PC-9 (cell line): ENCODE results near the gene CHFR. TPM values are rescaled to one million over a fixed set of nuclear protein-coding genes. Genes with fewer than 3 reads are reported as not detected.
"Not testable (repeated sequence)": the region's sequence is repeated elsewhere in the genome, so short reads cannot be mapped to it uniquely, and the experiment has no call there.

Source experiments
- Bru-seq: library from RNA; stranded (reverse); fragments of 400-500 nt; gene quantifications from one replicate; lab custom pipeline; 2021; lab: Mats Ljungman, UMichigan
- BruChase-seq, 2 experiments: library from RNA; stranded (reverse); fragments of 400-500 nt; gene quantifications; one replicate each; lab custom pipeline; 2021; lab: Mats Ljungman, UMichigan
- BruUV-seq: library from RNA; stranded (reverse); fragments of 400-500 nt; replicated peaks from 2 replicates; lab custom pipeline; 2021; lab: Mats Ljungman, UMichigan
- CTCF ChIA-PET: fragments of 300-600 bp; sonication (Branson Sonifier 250); formaldehyde crosslinking; loops from one replicate; lab custom pipeline; 2022; ENCODE audit warnings: antibody characterized with exemption; lab: Charles Lee
- POLR2A ChIA-PET: fragments of 300-600 bp; sonication (Branson Sonifier 250); formaldehyde crosslinking; loops from one replicate; lab custom pipeline; 2022; ENCODE audit warnings: antibody characterized with exemption; ENCODE audit not compliant: unreplicated experiment; lab: Charles Lee
- DNase-seq, 2 experiments: peaks; one replicate each; pipeline versions ENCODE4 v3.0.0 to v3.0.0-alpha.2; 2015 to 2022; ENCODE audit warnings: mixed read lengths in 1 of 2
- H2AFZ ChIP-seq: fragments of 200-600 bp; sonication (generic); 2 replicates; pipeline ENCODE4 v1.8.1; 2017; ENCODE audit warnings: antibody characterized with exemption
- H3F3A ChIP-seq: fragments of 200-600 bp; sonication (generic); 2 replicates; pipeline ENCODE4 v1.8.1; 2017; ENCODE audit warnings: antibody characterized with exemption, mild to moderate bottlenecking, low read depth; ENCODE audit not compliant: insufficient read depth
- H3K27ac ChIP-seq: fragments of 200-600 bp; sonication (generic); 2 replicates; pipeline ENCODE4 v1.6.1; 2016; ENCODE audit warnings: mixed run types
- H3K27me3 ChIP-seq: fragments of 200-600 bp; sonication (generic); 2 replicates; pipeline ENCODE4 v1.6.1; 2016; ENCODE audit warnings: low read depth, mixed run types; ENCODE audit not compliant: insufficient read depth
- H3K36me3 ChIP-seq: fragments of 200-600 bp; sonication (generic); 2 replicates; pipeline ENCODE4 v1.6.1; 2016; ENCODE audit warnings: low read depth, mixed run types
- H3K4me1 ChIP-seq: fragments of 200-600 bp; sonication (generic); replicated peaks from 2 replicates; pipeline ENCODE4 v1.6.1; 2016; ENCODE audit warnings: mixed run types; ENCODE audit not compliant: insufficient read depth
- H3K4me2 ChIP-seq: fragments of 200-600 bp; sonication (generic); 2 replicates; pipeline ENCODE4 v1.6.1; 2017; ENCODE audit warnings: mixed run types
- H3K4me3 ChIP-seq: fragments of 200-600 bp; sonication (generic); 2 replicates; pipeline ENCODE4 v1.6.1; 2016; ENCODE audit warnings: mixed run types
- H3K79me2 ChIP-seq: fragments of 200-600 bp; sonication (generic); 2 replicates; pipeline ENCODE4 v1.6.1; 2017; ENCODE audit warnings: low read depth, mixed run types
- H3K9me2 ChIP-seq: fragments of 200-600 bp; sonication (generic); 2 replicates; pipeline ENCODE4 v1.8.1; 2017; ENCODE audit warnings: mild to moderate bottlenecking; ENCODE audit not compliant: insufficient read depth
- H3K9me3 ChIP-seq: fragments of 200-600 bp; sonication (generic); 2 replicates; pipeline ENCODE4 v1.8.1; 2016; ENCODE audit warnings: low read depth; ENCODE audit not compliant: insufficient read depth
- H4K20me1 ChIP-seq: fragments of 200-600 bp; sonication (generic); 2 replicates; pipeline ENCODE4 v1.8.1; 2017; ENCODE audit not compliant: insufficient read depth
- CTCF ChIP-seq: fragments of 200-600 bp; sonication (generic); conservative IDR thresholded peaks from 2 replicates; pipeline ENCODE4 v1.6.1; 2017; ENCODE audit warnings: mixed run types, antibody characterized with exemption, mild to moderate bottlenecking, moderate library complexity
- EZH2 ChIP-seq: fragments of 200-600 bp; sonication (generic); IDR thresholded peaks from 2 replicates; pipeline ENCODE4 v1.8.0; 2017; ENCODE audit warnings: antibody characterized with exemption, low read depth
- intact Hi-C: fragments of 100-400 bp; cut with micrococcal nuclease; formaldehyde crosslinking; loops from one replicate; pipeline ENCODE4 v1.10.0; 2022; ENCODE audit not compliant: unreplicated experiment
- long read RNA-seq: library from polyadenylated mRNA; stranded (forward); transcript quantifications from one replicate; pipeline ENCODE4 v2.0.0, GENCODE V29; 2022
- total RNA-seq: library from RNA; stranded (reverse); gene quantifications from 2 replicates; pipeline ENCODE4 v1.2.3, GENCODE V29; 2021

Gene CHFR
- 15.5 and 17.8 TPM in 2 replicates for total RNA-seq
- Bru-seq, nascent RNA = percentile 53 among the genes with signal in this experiment
- BruChase-seq, experiment 1, labeled RNA remaining after a 2-hour chase = percentile 55 among the genes with signal in this experiment
- percentile 57 among the genes with signal in this experiment for BruChase-seq, experiment 2, labeled RNA remaining after a 6-hour chase
- long read RNA-seq, transcript CHFR-205 (18 exons, 3,250 nt) = major isoform, 6 of 28 reads
- long read RNA-seq, partial matches to known transcripts = 7 of 28 reads
- long read RNA-seq, other reads (novel, unspliced or antisense) = 13 of 28 reads

DNA sequence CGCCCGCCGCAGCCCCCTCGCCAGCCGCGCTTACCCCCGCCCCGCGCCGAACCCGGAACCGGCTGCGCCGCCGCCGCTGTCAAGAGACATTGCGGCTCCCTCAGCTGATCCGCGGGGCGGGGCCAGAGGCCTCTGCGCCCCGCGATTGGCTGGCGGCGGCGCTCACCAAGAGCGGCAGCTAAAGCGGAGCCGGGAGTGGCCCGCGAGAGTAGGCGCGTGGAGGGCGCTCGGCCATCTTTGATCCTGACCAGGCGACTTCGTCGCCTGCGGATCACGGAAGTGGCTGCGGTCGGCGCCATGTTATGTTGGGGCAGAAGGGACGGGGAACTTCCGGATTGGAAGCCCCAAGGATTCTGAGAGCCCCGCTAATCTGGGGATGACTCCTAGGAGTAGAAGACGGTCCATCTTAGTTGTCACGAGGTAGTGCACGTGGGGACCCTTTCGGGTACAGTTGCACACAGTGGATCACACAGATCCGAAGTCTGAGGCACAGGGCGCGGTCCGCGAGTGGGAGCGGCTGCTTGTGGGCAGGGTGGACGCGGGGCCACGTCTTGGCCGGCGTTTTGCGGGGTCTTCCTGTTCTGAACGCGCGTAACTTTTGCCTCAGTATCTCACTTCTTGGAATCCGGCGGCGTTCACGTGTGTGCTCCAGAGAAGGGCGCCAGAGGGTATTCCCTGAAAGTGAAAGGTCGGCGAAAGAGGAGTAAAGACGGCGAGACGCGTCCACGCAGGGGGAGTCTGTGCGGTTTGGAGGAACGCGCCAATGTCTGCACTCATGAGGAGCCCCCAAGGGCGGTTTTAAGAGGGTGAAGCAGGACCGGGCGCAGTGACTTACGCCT, at the start of gene CHFR:
Gene CHFR (minus strand): TSS at position 93 of the 839 bp plus-strand sequence. CDS start 277 bp downstream, outside the sequence.
- H3K9me2 ChIP-seq = no peaks in the 10 kb centered on the region
- peak; percentile 88 to 92 for DNase-seq
- peak within 1 kb of the TSS; percentile 85 for H3K4me2 ChIP-seq
- no peaks in the 10 kb centered on the region for H3K4me1 ChIP-seq
- no peaks in the 10 kb centered on the region for H3K36me3 ChIP-seq
- BruUV-seq = TSS peak; percentile 98
- peaks cover 10% of the 10 kb centered on the region for H3K9me3 ChIP-seq
- H3K27me3 ChIP-seq = 0 out of 2 replicates have a peak, but pooled peaks cover 3% of the 10 kb centered on the region
- H4K20me1 ChIP-seq = no peaks in the 10 kb centered on the region
- intact Hi-C loops = loop anchor here (1.0 to 2.0 kb wide), 3 partner anchors 21 to 99 kb away; partner anchors contain the start of genes ZNF26 and ZNF605
- peak within 1 kb of the TSS; percentile 88 for H3K27ac ChIP-seq
- TF ChIP-seq EZH2 (no peak), CTCF (no peak)
- no peaks in the 10 kb centered on the region for H3K79me2 ChIP-seq
- H2AFZ ChIP-seq = peak within 1 kb of the TSS; percentile 100
- ChIA-PET CTCF (no interaction called here), POLR2A (interaction anchor here (0.6 to 0.7 kb wide), 3 partner anchors 59 to 734 kb away, joined by 3 to 5 read pairs (median 4); no protein-coding TSS in a partner anchor)
- H3F3A ChIP-seq = peaks cover 4% of the 10 kb centered on the region
- peak within 1 kb of the TSS; percentile 95 for H3K4me3 ChIP-seq

DNA sequence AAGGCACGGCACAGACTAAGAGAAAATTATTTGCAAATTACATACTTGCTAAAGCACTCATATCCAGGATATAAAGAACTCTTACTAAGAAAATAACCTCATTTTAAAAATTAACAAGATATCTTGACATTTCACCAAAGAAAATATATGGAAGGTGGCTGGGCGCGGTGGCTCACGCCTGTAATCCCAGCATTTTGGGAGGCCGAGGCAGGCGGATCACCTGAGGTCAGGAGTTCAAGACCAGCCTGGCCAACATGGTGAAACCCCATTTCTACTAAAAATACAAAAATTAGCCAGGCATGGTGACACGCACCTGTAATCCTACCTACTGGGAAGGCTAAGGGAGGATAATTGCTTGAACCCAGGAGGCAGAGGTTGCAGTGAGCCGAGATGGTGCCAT, 49.5 kb upstream of the CHFR start:
- not testable (repeated sequence) for DNase-seq, H3K36me3 ChIP-seq, BruUV-seq

DNA sequence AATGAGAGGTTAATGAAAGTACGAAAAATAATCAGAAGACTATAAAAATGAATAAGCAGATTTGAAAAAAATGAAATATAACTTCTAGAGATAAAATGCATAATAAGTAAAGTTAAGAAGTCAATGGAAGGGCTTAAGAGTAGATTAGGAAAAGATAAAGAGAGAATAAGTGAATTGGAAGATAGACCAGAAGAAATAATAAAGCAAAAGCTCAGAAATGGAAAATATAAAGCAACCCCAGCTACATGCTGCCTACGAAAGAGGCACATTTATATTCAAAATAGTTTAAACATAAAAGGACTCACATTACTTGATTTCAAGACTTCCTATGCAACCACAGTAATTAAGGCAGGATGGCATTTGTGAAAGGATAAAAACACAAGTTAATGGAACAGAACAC, 48.8 kb upstream of the CHFR start:
- Histone ChIP-seq H3K27me3 (no peaks in the 10 kb centered on the region), H3K4me1 (no peaks in the 10 kb centered on the region), H3K79me2 (no peaks in the 10 kb centered on the region), H3K36me3 (peaks cover 6% of the 10 kb centered on the region), H4K20me1 (no peaks in the 10 kb centered on the region), H3F3A (no peaks in the 10 kb centered on the region), H2AFZ (no peak overlapping the region), H3K4me2 (no peak overlapping the region), H3K27ac (no peak overlapping the region), H3K4me3 (no peak overlapping the region), H3K9me2 (no peaks in the 10 kb centered on the region), H3K9me3 (peaks cover 25% of the 10 kb centered on the region)
- CTCF ChIA-PET = no interaction called here
- no peak for DNase-seq
- intact Hi-C loops = no loop called here
- no peak for TF ChIP-seq EZH2
- no peak for TF ChIP-seq CTCF
- POLR2A ChIA-PET = no interaction called here
- BruUV-seq = no TSS peak

More for the DNA sequence above, 49.5 kb upstream of the CHFR start:
- H3K4me1 ChIP-seq, H3K4me2 ChIP-seq, H3K27ac ChIP-seq, H4K20me1 ChIP-seq, H3F3A ChIP-seq, H3K27me3 ChIP-seq, H3K4me3 ChIP-seq, POLR2A ChIA-PET, CTCF ChIA-PET, H2AFZ ChIP-seq, H3K9me2 ChIP-seq, H3K79me2 ChIP-seq, intact Hi-C loops: not testable (repeated sequence)
- peaks cover 21% of the 10 kb centered on the region; the same call in 1 of the 2 replicates for H3K9me3 ChIP-seq
